GM12891 (cell line): ENCODE data around the gene NFATC4.

Experiments used
- POLR2A ChIP-seq: IDR thresholded peaks from 2 replicates; pipeline ENCODE4 v1.6.1; 2011; ENCODE audit warnings: low read depth, low read length, control low read depth
- POLR2AphosphoS5 ChIP-seq: IDR thresholded peaks from 2 replicates; pipeline ENCODE4 v1.6.1; 2011; ENCODE audit warnings: low read depth, low read length, control low read depth
- TAF1 ChIP-seq: IDR thresholded peaks from 2 replicates; pipeline ENCODE4 v1.6.1; 2011; ENCODE audit warnings: low read depth, low read length, control low read depth

- TF ChIP-seq POLR2A, result no peak
- TF ChIP-seq TAF1, result no peak
- no peak for TF ChIP-seq POLR2AphosphoS5
Observed at GRCh38 chr14:24427537-24428508, 59.8 kb downstream of the NFATC4 start.
